Thyroid gland (tissue), 4 donors: ENCODE measurements around the gene SFXN4.

Experiments used
- POLR2A ChIP-seq, 2 donors: fragments of 450-650 bp; IDR thresholded peaks; one replicate each; pipeline ENCODE4 v1.6.1; 2017; ENCODE audit warnings: antibody characterized with exemption in 2 of 2, mild to moderate bottlenecking in 2 of 2, moderate library complexity in 1 of 2
- TF ChIP-seq, protein P1 (sequence below), 6 experiments: fragments of 200-600 bp in 3 of 6; fragments of 450-650 bp in 3 of 6; sonication (generic) in 3 of 6; IDR thresholded peaks; one replicate each; pipeline ENCODE4 v1.5.1; 2016 to 2019; ENCODE audit warnings: antibody characterized with exemption in 6 of 6, mild to moderate bottlenecking in 2 of 6, inconsistent platforms in 1 of 6, moderate library complexity in 1 of 6

DNA sequence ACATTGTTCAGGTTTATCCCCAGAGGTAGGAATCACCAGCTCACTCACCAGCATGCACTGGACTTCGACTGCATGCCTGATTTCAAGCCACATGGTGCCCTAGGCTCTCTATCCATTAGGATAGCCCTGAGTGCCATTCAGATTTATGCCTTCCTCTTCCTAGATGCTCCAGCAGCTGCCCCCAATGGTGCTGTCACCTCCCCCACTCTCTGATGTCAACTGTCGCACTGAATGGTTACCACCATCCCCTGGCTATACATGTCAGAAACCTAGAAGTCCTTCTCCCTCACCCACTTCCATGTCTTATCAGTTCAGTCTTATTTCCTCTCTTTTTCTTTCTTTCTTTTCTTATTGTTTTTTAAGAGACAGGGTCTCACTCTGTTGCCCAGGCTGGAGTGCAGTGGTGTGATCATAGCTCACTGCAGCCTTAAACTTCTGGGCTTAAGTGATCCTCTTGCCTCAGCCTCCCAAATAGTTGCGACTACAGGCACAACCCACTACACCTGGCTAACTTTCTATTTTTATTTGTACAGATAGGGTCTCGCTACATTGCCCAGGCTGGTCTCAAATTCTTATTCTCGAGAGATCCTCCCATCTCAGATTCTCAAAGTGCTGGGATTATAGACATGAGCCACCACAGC is 2.9 kb downstream of the SFXN4 start:
- TF ChIP-seq, protein P1, sequence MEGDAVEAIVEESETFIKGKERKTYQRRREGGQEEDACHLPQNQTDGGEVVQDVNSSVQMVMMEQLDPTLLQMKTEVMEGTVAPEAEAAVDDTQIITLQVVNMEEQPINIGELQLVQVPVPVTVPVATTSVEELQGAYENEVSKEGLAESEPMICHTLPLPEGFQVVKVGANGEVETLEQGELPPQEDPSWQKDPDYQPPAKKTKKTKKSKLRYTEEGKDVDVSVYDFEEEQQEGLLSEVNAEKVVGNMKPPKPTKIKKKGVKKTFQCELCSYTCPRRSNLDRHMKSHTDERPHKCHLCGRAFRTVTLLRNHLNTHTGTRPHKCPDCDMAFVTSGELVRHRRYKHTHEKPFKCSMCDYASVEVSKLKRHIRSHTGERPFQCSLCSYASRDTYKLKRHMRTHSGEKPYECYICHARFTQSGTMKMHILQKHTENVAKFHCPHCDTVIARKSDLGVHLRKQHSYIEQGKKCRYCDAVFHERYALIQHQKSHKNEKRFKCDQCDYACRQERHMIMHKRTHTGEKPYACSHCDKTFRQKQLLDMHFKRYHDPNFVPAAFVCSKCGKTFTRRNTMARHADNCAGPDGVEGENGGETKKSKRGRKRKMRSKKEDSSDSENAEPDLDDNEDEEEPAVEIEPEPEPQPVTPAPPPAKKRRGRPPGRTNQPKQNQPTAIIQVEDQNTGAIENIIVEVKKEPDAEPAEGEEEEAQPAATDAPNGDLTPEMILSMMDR (IDR thresholded peaks at IDR 0.05): no peak
- TF ChIP-seq POLR2A (IDR thresholded peaks at IDR 0.05): no peak
